ENCODE measurements around the gene TRPM3.

TRPM3 gene

DNA sequence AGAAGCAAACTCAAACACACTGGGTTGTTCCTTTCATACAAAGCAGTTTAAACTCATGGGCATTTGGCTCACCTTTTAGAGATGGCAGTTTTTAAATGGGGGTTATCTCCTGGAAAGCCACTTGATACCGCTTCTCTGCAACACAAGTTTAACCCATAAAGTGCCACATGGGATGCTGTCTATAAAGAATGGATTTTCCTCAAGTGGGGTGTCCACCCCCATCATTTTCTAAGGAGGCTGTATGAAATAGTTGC, 528 bp upstream of the TRPM3 start:
- H3K4me3 ChIP-seq (ENCODE audit: low read depth, low read length) = no peak overlapping the region
- TF ChIP-seq, protein P1, sequence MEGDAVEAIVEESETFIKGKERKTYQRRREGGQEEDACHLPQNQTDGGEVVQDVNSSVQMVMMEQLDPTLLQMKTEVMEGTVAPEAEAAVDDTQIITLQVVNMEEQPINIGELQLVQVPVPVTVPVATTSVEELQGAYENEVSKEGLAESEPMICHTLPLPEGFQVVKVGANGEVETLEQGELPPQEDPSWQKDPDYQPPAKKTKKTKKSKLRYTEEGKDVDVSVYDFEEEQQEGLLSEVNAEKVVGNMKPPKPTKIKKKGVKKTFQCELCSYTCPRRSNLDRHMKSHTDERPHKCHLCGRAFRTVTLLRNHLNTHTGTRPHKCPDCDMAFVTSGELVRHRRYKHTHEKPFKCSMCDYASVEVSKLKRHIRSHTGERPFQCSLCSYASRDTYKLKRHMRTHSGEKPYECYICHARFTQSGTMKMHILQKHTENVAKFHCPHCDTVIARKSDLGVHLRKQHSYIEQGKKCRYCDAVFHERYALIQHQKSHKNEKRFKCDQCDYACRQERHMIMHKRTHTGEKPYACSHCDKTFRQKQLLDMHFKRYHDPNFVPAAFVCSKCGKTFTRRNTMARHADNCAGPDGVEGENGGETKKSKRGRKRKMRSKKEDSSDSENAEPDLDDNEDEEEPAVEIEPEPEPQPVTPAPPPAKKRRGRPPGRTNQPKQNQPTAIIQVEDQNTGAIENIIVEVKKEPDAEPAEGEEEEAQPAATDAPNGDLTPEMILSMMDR (IDR thresholded peaks at IDR 0.05; ENCODE audit: borderline replicate concordance, insufficient read depth, low read depth, low read length) = no peak

DNA sequence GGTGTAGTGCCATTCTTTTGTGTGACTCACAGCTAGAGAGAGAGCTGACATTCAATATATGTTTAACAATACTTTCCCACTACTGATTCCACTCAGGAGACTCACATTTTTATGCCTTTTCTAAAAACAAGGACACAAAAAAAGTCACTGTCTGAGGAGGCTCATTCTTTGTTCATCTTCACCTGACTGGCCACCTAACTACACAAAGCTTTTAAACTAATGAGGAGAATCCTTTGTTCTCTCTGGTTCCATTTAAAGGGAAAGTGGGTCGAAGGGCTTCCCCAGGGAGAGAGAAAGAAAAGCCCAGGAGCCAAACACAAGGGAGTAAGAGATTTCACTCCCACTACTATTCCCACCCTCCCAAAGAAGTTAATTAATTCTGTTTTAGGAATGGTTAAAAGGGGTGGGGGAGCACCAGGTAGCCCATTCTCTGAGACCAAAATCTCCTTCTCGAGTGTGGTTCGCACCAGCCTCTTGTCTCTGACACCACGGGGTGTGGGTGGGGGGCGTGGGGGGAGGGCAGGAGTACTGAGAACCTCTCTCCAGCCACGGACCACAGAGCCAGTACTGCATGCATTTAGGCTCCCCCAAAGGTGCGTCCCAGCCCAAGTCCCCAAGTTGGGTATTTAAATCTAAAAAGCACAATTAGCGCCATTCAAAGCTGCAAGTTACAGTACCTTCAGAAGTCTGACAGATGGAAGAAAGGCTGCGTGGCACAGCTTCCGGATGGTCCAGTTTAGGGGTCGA, 747 bp downstream of the TRPM3 start:
- H3K4me3 ChIP-seq (ENCODE audit: low read depth, low read length) = no peak overlapping the region
- TF ChIP-seq, protein P1 (IDR thresholded peaks at IDR 0.05; ENCODE audit: borderline replicate concordance, insufficient read depth, low read depth, low read length) = no peak

DNA sequence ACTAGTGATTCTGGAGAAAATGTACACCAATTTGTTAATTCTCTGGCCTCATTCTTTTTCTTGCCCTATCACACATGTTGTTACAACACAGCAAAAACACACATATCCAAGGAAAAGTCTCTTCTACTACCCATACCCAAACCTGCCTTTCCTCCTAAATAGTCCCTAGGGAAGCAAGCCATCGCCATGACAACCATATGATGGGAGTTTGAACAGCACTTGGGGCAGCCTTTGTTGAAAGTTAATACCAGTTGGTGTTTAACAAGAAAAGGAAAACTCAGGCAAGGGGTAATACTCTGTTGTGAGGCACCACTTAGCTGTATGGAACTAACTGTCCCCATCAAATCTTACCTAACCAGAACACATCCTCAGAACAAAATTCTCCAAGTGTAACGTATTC, 1.7 kb downstream of the TRPM3 start:
- no peak overlapping the region for H3K4me3 ChIP-seq (ENCODE audit: low read depth, low read length)
- TF ChIP-seq, protein P1 (IDR thresholded peaks at IDR 0.05; ENCODE audit: borderline replicate concordance, insufficient read depth, low read depth, low read length) = no peak

DNA sequence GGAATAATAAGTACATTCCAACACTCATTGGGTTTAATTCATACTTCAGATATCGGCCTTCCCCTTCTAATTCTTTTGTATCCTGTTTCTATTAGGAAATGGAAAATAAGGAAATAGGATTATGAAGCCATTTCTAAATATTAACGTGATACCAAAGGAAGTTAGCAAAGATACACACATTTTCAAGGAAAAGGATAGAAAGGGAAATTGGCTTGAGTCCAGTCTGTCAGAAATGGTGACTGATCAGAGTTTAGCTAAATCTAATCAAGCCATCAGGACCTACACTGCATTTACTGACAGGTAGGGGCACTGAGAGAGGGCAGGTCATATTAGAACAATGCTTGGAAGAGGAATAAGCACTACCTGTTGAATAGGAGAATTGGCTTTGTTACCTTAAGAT, 3.1 kb downstream of the TRPM3 start:
- H3K4me3 ChIP-seq (ENCODE audit: low read depth, low read length) = no peak overlapping the region
- TF ChIP-seq, protein P1 (IDR thresholded peaks at IDR 0.05; ENCODE audit: borderline replicate concordance, insufficient read depth, low read depth, low read length) = no peak

DNA sequence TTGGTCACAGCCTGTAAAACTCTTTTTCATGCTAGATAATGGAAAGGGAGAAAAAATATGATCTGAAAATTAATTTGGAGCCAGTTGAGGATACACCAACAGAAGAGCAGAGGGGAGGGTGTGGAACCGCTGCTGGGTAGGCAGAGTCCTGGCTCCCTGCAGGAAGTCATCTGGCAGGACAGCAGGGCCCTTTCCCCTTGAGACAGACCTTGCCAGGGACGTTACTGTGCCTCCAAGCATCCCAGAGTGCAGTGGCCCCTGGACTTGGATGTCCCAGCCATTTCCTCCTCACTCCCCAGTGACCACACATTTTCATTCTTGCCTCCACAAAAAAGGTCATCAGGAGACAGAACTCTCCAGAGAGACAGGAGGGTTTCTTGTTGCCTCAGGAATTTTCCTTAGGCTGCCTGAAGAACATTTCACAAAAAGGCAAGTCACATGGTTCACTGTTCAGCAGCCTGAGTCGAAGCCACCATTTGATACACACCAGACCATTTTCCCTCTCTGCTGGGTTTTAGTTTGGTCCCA, 5.9 kb downstream of the TRPM3 start:
- no peak overlapping the region for H3K4me3 ChIP-seq (ENCODE audit: low read depth, low read length)
- TF ChIP-seq, protein P1 (IDR thresholded peaks at IDR 0.05; ENCODE audit: borderline replicate concordance, insufficient read depth, low read depth, low read length) = no peak

DNA sequence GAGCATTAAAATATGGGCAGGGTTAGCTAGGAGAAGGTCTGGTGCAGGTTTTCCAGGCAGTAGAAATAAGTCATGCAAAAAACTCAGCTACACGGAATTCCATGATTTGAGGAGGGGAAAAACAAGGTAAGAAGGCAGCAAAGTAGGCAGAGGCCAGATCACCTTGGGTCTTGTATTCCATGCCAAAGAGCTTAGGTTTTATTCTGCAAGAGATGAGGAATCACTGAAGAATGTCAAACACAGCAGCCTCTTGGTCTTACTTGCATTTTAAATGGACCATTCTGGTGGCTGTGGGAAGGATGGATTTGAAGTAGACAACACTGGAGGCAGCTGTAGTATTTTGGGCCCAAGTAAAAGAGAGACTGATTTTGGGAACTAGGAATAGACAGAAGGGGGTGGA, 8.6 kb downstream of the TRPM3 start:
- TF ChIP-seq, protein P1 (IDR thresholded peaks at IDR 0.05; ENCODE audit: borderline replicate concordance, insufficient read depth, low read depth, low read length) = no peak
- no peak overlapping the region for H3K4me3 ChIP-seq (ENCODE audit: low read depth, low read length)

DNA sequence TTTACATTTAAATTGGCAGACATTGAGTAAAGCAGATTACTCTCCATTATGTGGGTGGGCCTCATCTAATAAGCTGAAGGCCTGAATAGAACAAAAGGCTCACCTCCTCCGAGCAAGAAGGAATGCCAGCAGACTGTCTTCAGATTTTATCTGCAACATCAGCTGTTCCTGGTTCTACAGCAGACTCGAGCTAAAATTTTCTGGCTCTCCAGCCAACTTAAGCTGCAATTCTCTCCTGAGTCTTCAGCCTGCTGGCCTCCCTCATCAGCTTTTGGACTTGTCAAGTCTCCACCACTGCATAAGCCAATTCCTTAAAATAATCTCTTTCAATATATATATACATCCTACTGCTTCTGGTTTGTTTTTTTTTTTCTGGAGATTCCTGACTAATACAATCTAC, 12.5 kb downstream of the TRPM3 start:
- no peak overlapping the region for H3K4me3 ChIP-seq (ENCODE audit: low read depth, low read length)
- TF ChIP-seq, protein P1 (IDR thresholded peaks at IDR 0.05; ENCODE audit: borderline replicate concordance, insufficient read depth, low read depth, low read length) = no peak
